SK-MEL-5 (cell line): ENCODE results near the gene P3H2. TPM values are rescaled to one million over a fixed set of nuclear protein-coding genes. Genes with fewer than 3 reads are reported as not detected.

Experiments used
- DNase-seq: peaks from one replicate; pipeline ENCODE4 v3.0.0-alpha.2; 2016; ENCODE audit warnings: low read depth, low spot score
- in situ Hi-C: cut with HindIII; loops from 2 replicates; pipeline ENCODE4 v1.10.0; 2016; ENCODE audit warnings: low sequenced_read_pairs, high pct_unique_total_duplicates, low pct_unique_long_range_greater_than_20kb
- total RNA-seq: library from RNA; depleted of rRNA; stranded (reverse); fragments of >200 nt; shearing (Covaris generic); gene quantifications from 2 replicates; pipeline ENCODE4 v1.2.3, GENCODE V29; 2014

P3H2 gene
- total RNA-seq, 1 experiment from 2014 or later = 17.5 TPM

- DNase-seq = no peak
- in situ Hi-C loops = no loop called here
Observed at GRCh38 chr3:190130037-190130436, 9.3 kb upstream of the P3H2 start.

GRCh38 chr3:190127797-190128196 lies 7.1 kb upstream of the P3H2 start:
- DNase-seq = no peak
- in situ Hi-C loops = no loop called here

GRCh38 chr3:190127195-190127594 lies 6.5 kb upstream of the P3H2 start:
- in situ Hi-C loops = no loop called here

GRCh38 chr3:190125436-190126068 lies 4.9 kb upstream of the P3H2 start:
- in situ Hi-C loops = no loop called here
- no peak for DNase-seq

More at GRCh38 chr3:190127195-190127594, 6.5 kb upstream of the P3H2 start:
- no peak for DNase-seq

- no peak for DNase-seq
- in situ Hi-C loops = no loop called here
Observed at GRCh38 chr3:190124067-190124466, 3.4 kb upstream of the P3H2 start.

- in situ Hi-C loops = no loop called here
- DNase-seq = peak; percentile 20
Observed at GRCh38 chr3:190122198-190122771, 1.6 kb upstream of the P3H2 start.

GRCh38 chr3:190121383-190121782 lies 686 bp upstream of the P3H2 start:
- no peak for DNase-seq
- in situ Hi-C loops = no loop called here

GRCh38 chr3:190121061-190121377 lies 322 bp upstream of the P3H2 start:
- in situ Hi-C loops = no loop called here
- no peak for DNase-seq

- in situ Hi-C loops = no loop called here
- no peak for DNase-seq
Observed at GRCh38 chr3:190119461-190120268, 1.0 kb downstream of the P3H2 start.

GRCh38 chr3:190118438-190118837 lies 2.3 kb downstream of the P3H2 start:
- no peak for DNase-seq
- in situ Hi-C loops = no loop called here

- no peak for DNase-seq
- in situ Hi-C loops = no loop called here
Observed at GRCh38 chr3:190117981-190118380, 2.7 kb downstream of the P3H2 start.

GRCh38 chr3:190116551-190117067 lies 4.1 kb downstream of the P3H2 start:
- DNase-seq = peak; percentile 21
- in situ Hi-C loops = no loop called here

- in situ Hi-C loops = no loop called here
- DNase-seq = no peak
Observed at GRCh38 chr3:190110826-190111225, 9.9 kb downstream of the P3H2 start.

GRCh38 chr3:190109441-190109840 lies 11.3 kb downstream of the P3H2 start:
- DNase-seq = no peak
- in situ Hi-C loops = no loop called here

GRCh38 chr3:190108804-190109203 lies 11.9 kb downstream of the P3H2 start:
- in situ Hi-C loops = no loop called here
- DNase-seq = no peak

- in situ Hi-C loops = no loop called here
- DNase-seq = no peak
Observed at GRCh38 chr3:190105876-190106275, 14.8 kb downstream of the P3H2 start.

GRCh38 chr3:190101320-190102011 lies 19.2 kb downstream of the P3H2 start:
- in situ Hi-C loops = no loop called here
- DNase-seq = peak; percentile 55

- in situ Hi-C loops = no loop called here
- no peak for DNase-seq
Observed at GRCh38 chr3:190099099-190099498, 21.6 kb downstream of the P3H2 start.
